Nephron (organoid): Measurements from ENCODE around the gene DCTN1.
"Not testable (repeated sequence)": the region's sequence is repeated elsewhere in the genome, so short reads cannot be mapped to it uniquely, and the experiment has no call there.

Source experiments
- H3K27ac Mint-ChIP-seq, 3 experiments: 2 replicates each; pipeline ENCODE4 v1.8.0; 2020; ENCODE audit warnings: mixed read lengths in 3 of 3, mild to moderate bottlenecking in 2 of 3, moderate library complexity in 1 of 3
- H3K27me3 Mint-ChIP-seq: 2 replicates; pipeline ENCODE4 v1.8.0; 2021; ENCODE audit warnings: low read depth, mild to moderate bottlenecking, moderate library complexity, mixed read lengths
- H3K36me3 Mint-ChIP-seq: 2 replicates; pipeline ENCODE4 v1.8.0; 2020; ENCODE audit warnings: low read depth, mixed read lengths
- H3K4me1 Mint-ChIP-seq: 2 replicates; pipeline ENCODE4 v1.8.0; 2020; ENCODE audit warnings: mixed read lengths
- H3K4me3 Mint-ChIP-seq, 3 experiments: 2 replicates each; pipeline ENCODE4 v1.8.0; 2020; ENCODE audit warnings: mild to moderate bottlenecking in 3 of 3, mixed read lengths in 3 of 3, moderate library complexity in 2 of 3
- H3K9me3 Mint-ChIP-seq: 2 replicates; pipeline ENCODE4 v1.8.0; 2020; ENCODE audit warnings: mixed read lengths
- CTCF ChIP-seq, 3 experiments: fragments of 200-600 bp; sonication (generic); IDR thresholded peaks; one replicate each; pipeline ENCODE4 v1.5.0; 2021; ENCODE audit warnings: antibody characterized with exemption in 3 of 3; ENCODE audit not compliant: unreplicated experiment in 3 of 3

DCTN1 gene

GRCh38 chr2:74424995-74425406 lies 44.9 kb upstream of the DCTN1 start:
- H3K36me3 Mint-ChIP-seq = peaks cover 45% of the 10 kb centered on the region
- H3K27ac Mint-ChIP-seq = peak overlapping the region in 1 of 3 experiments; percentile 30
- TF ChIP-seq CTCF (IDR thresholded peaks at IDR 0.05; ENCODE audit: unreplicated experiment in 3 of 3) = no peak
- peak overlapping the region; percentile 10 to 28 (median 17) for H3K4me3 Mint-ChIP-seq
- H3K9me3 Mint-ChIP-seq = no peaks in the 10 kb centered on the region
- peaks cover 14% of the 10 kb centered on the region for H3K4me1 Mint-ChIP-seq
- no peaks in the 10 kb centered on the region for H3K27me3 Mint-ChIP-seq

DNA sequence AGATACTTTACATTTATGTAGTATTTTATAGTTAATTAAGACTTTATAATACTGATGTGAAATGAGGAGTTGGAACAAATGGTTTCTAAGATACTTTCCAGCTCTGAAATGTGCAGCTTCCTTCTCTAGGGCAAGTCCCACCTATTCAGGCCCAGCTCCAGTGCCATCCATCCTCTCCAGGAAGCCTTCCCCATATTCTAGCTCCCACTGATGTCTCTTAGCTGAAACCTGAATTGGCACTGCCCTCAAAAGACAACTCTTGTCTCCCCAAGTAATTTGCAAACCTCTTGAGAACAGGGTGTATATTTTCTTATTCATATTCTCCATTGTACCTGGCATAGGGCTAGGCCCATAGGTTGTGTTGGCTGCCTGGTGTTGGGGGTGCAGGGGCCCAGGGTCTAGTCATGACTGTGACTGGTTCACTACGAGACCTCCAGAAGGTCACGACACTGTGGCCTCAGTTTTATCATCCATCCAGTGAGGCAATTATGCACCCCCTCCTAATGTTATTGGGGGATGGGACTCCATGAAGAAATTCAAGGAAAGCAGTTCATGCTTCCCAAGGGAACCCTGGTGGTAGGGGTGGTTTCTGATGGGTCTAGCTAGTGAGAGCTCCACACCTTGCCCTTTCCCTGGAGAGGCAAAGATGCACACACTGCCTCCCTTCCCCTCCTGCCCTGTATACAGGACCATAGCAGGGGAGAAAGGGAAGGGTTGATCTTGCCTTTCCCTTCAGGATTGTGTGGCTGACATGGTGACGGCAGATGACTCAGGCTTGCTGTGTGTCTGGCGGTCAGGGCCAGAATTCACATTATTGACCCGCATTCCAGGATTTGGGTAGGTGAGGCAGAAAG lies 44.3 kb upstream of the DCTN1 start:
- Mint-ChIP-seq H3K27ac (peak overlapping the region in 1 of 3 experiments; percentile 30), H3K9me3 (no peaks in the 10 kb centered on the region), H3K4me1 (peaks cover 14% of the 10 kb centered on the region), H3K4me3 (peak overlapping the region; percentile 31 to 62 (median 36)), H3K27me3 (no peaks in the 10 kb centered on the region), H3K36me3 (peaks cover 41% of the 10 kb centered on the region)
- TF ChIP-seq CTCF (IDR thresholded peaks at IDR 0.05; ENCODE audit: unreplicated experiment in 3 of 3) = no peak

DNA sequence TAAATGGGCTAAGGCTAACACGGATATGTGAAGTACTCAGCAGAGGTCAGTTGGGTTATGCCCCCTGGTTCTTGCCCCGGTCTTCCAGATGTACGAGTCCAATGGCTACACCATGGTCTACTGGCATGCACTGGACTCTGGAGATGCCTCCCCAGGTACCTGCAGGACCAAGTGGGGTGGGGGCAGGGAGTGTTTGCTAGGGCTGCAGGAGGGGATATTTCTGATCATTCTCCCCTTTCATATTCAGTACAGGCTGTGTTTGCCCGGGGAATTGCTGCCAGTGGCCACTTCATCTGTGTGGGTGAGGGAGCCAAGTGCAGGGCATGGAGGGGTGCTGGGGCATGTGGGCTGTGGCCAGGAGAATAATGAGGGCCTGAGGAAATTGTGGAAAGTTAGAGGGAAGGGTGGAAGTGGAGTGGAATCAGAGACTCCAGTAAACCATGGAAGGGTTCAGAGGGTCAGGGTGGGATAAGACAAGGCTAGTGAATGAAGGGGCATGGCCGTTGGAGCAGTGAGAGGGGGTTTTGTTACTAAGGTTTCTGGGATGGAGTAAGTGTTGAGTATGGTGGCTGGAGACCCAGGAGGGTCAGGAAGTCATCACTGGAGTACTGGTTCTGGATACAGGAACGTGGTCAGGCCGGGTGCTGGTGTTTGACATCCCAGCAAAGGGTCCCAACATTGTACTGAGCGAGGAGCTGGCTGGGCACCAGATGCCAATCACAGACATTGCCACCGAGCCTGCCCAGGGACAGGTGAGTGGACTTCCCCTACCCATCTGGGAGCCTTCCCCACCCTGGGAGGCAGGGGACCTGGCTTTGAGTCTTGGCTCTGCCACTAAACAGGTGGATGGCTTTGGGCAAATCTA lies 43.4 kb upstream of the DCTN1 start:
- peaks cover 14% of the 10 kb centered on the region for H3K4me1 Mint-ChIP-seq
- H3K36me3 Mint-ChIP-seq = peaks cover 32% of the 10 kb centered on the region
- no peak for TF ChIP-seq CTCF (IDR thresholded peaks at IDR 0.05; ENCODE audit: unreplicated experiment in 3 of 3)
- H3K27ac Mint-ChIP-seq = peak overlapping the region in 1 of 3 experiments; percentile 26
- H3K4me3 Mint-ChIP-seq = peak overlapping the region; percentile 97 to 98 (median 98)
- no peaks in the 10 kb centered on the region for H3K9me3 Mint-ChIP-seq
- H3K27me3 Mint-ChIP-seq = no peaks in the 10 kb centered on the region

DNA sequence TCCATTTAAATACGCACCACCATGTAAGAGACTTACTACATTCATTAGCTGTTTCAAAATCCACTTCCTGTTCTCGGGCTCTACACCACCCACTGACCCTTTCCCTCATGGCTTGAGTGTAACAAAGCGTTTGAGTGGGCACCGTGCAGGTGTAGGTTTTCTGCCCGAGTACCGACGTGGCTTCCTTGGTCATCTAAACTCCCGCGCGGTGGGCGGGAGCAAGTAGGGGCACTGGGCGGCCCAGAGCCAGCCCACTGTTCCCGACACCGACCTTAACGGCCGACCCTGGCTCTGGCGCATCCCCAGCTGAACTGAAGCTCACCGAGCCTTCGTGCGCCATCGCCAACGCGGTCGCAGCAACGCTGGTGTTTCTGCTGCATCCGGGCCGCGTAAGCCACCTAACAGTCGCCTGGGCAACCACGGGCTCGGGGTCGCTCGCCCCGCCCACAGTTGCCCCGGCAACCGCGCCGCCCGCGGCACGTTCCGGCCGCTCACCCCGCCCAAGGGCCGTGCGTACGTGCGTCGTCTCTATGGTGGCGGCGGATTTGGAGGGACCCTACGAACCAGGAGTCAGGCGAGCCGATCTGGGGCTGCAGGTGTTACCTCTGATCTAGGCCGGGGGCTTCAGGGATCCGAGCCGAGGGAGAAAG lies 41.2 kb upstream of the DCTN1 start, which contains the start of the genes C2orf81 and WDR54:
Gene C2orf81, minus strand, starts transcription at position 399 of the 650 bp plus-strand sequence. Its CDS starts 59 bp downstream, at position 340.
Gene WDR54, plus strand, starts transcription at position 510 of the 650 bp plus-strand sequence. CDS start 424 bp downstream, outside the sequence.
- TF ChIP-seq CTCF (IDR thresholded peaks at IDR 0.05; ENCODE audit: unreplicated experiment in 3 of 3) = no peak
- Mint-ChIP-seq H3K36me3 (peaks cover 13% of the 10 kb centered on the region), H3K4me1 (peaks cover 14% of the 10 kb centered on the region), H3K27me3 (no peaks in the 10 kb centered on the region), H3K4me3 (peak within 1 kb of the TSS; percentile 97 to 98 (median 98)), H3K9me3 (no peaks in the 10 kb centered on the region), H3K27ac (peak within 1 kb of the TSS; percentile 30 to 74 (median 38))

GRCh38 chr2:74420443-74421103 lies 40.5 kb upstream of the DCTN1 start:
- peak overlapping the region; percentile 30 to 38 (median 34) for H3K27ac Mint-ChIP-seq
- H3K9me3 Mint-ChIP-seq, H3K27me3 Mint-ChIP-seq, H3K36me3 Mint-ChIP-seq: not testable (repeated sequence)
- peaks cover 14% of the 10 kb centered on the region for H3K4me1 Mint-ChIP-seq
- peak overlapping the region; percentile 97 to 98 (median 98) for H3K4me3 Mint-ChIP-seq
